Heart left ventricle (tissue), 13 donors: ENCODE measurements around the gene LMF1.

Experiments
- POLR2A ChIP-seq, 2 donors: fragments of 450-650 bp; IDR thresholded peaks; one replicate each; pipeline ENCODE4 v1.6.1; 2017; ENCODE audit warnings: antibody characterized with exemption in 2 of 2, mild to moderate bottlenecking in 2 of 2, moderate library complexity in 2 of 2
- TF ChIP-seq, protein P1 (sequence below), 12 donors: fragments of 200-600 bp; sonication (generic) in 4 of 12; IDR thresholded peaks; one replicate each; pipeline versions ENCODE4 v1.5.0 to v1.8.0; 2018 to 2022; ENCODE audit warnings: antibody characterized with exemption in 12 of 12, mild to moderate bottlenecking in 5 of 12
- donor health status: ischemic (EF 13 %, LVEDD 7.1; RV severe dilation, severe dysfunction).
- donor health status: DM: no; HTN: yes; CAD: no.
- donor health status: DM: no; HTN: no; CAD: no.
- donor health status: ischemic (EF 25% LVEDD 6.9; RV normal size, moderate dysfunction).
- donor health status: ischemic (EF 25% LVEDD 5.7; RV mildly dilated, moderate dysfunction).
- donor health status: ischemic (EF 35%, LVEDD 5.7; RV mildly dilated, moderate dysfunction).
- donor health status: nonischemic (EF 11% LVEDD 7.7; RV severe dilation, severe dysfunction).
- donor health status: DM: yes; HTN: yes; CAD: no.
- donor health status: PGD.
- donor health status: ischemic (EF 29% LVEDD 5.4; RV normal size, mild dysfunction).
- donor health status: nonischemic (EF 23%, LVEDD 6.1; RV moderate dilation, normal function).

DNA sequence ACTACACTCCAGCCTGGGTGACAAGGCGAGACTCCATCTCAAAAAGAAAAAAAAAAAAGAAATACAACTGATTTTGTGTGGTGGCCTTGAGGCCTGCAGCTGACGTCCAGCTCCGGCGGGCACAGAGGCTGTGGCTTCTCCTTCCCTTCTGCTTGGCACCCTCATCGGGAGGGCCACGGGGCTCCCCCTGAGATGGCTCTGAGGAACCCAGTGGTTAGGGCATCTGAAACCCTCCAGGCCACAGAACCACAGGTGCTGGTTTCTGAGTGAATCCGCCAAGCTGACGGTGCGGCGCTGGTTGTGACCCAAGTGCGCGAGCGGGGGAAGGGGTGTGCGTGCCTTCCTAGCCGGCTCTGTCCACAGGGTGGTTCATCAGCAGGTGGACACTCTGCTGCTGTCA lies 63.4 kb downstream of the LMF1 start:
- TF ChIP-seq, protein P1, sequence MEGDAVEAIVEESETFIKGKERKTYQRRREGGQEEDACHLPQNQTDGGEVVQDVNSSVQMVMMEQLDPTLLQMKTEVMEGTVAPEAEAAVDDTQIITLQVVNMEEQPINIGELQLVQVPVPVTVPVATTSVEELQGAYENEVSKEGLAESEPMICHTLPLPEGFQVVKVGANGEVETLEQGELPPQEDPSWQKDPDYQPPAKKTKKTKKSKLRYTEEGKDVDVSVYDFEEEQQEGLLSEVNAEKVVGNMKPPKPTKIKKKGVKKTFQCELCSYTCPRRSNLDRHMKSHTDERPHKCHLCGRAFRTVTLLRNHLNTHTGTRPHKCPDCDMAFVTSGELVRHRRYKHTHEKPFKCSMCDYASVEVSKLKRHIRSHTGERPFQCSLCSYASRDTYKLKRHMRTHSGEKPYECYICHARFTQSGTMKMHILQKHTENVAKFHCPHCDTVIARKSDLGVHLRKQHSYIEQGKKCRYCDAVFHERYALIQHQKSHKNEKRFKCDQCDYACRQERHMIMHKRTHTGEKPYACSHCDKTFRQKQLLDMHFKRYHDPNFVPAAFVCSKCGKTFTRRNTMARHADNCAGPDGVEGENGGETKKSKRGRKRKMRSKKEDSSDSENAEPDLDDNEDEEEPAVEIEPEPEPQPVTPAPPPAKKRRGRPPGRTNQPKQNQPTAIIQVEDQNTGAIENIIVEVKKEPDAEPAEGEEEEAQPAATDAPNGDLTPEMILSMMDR (IDR thresholded peaks at IDR 0.05), result no peak
- TF ChIP-seq POLR2A (IDR thresholded peaks at IDR 0.05), result no peak
